GM23248 (cell line): ENCODE results near the gene GOLGA6L10. TPM values are rescaled to one million over a fixed set of nuclear protein-coding genes. Genes with fewer than 3 reads are reported as not detected.
"Not testable (repeated sequence)": the region's sequence is repeated elsewhere in the genome, so short reads cannot be mapped to it uniquely, and the experiment has no call there.

ENCODE experiments used
- DNase-seq: peaks from one replicate; pipeline ENCODE4 v3.0.0-alpha.2; 2015
- H2AFZ ChIP-seq: fragments of 200-600 bp; sonication (generic); 2 replicates; pipeline ENCODE4 v1.6.1; 2016; ENCODE audit warnings: antibody characterized with exemption
- H3F3A ChIP-seq: fragments of 200-600 bp; sonication (generic); 2 replicates; pipeline ENCODE4 v1.6.1; 2016; ENCODE audit warnings: mild to moderate bottlenecking, antibody characterized with exemption, mixed run types; ENCODE audit not compliant: insufficient read depth
- H3K27ac ChIP-seq: fragments of 200-600 bp; sonication (generic); 2 replicates; pipeline ENCODE4 v1.5.1; 2016; ENCODE audit warnings: mild to moderate bottlenecking
- H3K27me3 ChIP-seq: fragments of 200-600 bp; sonication (generic); replicated peaks from 2 replicates; pipeline ENCODE4 v1.6.1; 2016; ENCODE audit warnings: mild to moderate bottlenecking; ENCODE audit not compliant: insufficient read depth
- H3K36me3 ChIP-seq: fragments of 200-600 bp; sonication (generic); 2 replicates; pipeline ENCODE4 v1.6.1; 2016; ENCODE audit warnings: low read depth, mild to moderate bottlenecking
- H3K4me1 ChIP-seq: fragments of 200-600 bp; sonication (generic); 2 replicates; pipeline ENCODE4 v1.6.1; 2016; ENCODE audit warnings: mild to moderate bottlenecking; ENCODE audit not compliant: insufficient read depth
- H3K4me2 ChIP-seq: fragments of 200-600 bp; sonication (generic); one replicate; pipeline ENCODE4 v1.6.1; 2016; ENCODE audit warnings: mild to moderate bottlenecking; ENCODE audit not compliant: unreplicated experiment
- H3K4me3 ChIP-seq: fragments of 200-600 bp; sonication (generic); 2 replicates; pipeline ENCODE4 v1.5.1; 2016; ENCODE audit warnings: mild to moderate bottlenecking
- H3K79me2 ChIP-seq: fragments of 200-600 bp; sonication (generic); 2 replicates; pipeline ENCODE4 v1.6.1; 2016; ENCODE audit warnings: mild to moderate bottlenecking; ENCODE audit not compliant: insufficient read depth
- H3K9ac ChIP-seq: fragments of 200-600 bp; sonication (generic); 2 replicates; pipeline ENCODE4 v1.6.1; 2016; ENCODE audit warnings: mild to moderate bottlenecking
- H3K9me2 ChIP-seq: fragments of 200-600 bp; sonication (generic); 2 replicates; pipeline ENCODE4 v1.6.1; 2016; ENCODE audit warnings: mixed run types, mild to moderate bottlenecking, moderate library complexity; ENCODE audit not compliant: insufficient read depth
- H3K9me3 ChIP-seq: fragments of 200-600 bp; sonication (generic); one replicate; pipeline ENCODE4 v1.6.1; 2017; ENCODE audit warnings: low read depth
- H4K20me1 ChIP-seq: fragments of 200-600 bp; sonication (generic); 2 replicates; pipeline ENCODE4 v1.6.0; 2016; ENCODE audit not compliant: insufficient read depth
- EZH2 ChIP-seq: fragments of 200-600 bp; sonication (generic); IDR thresholded peaks from 2 replicates; pipeline ENCODE4 v1.6.1; 2018; ENCODE audit warnings: antibody characterized with exemption, mild to moderate bottlenecking; ENCODE audit not compliant: insufficient read depth, poor library complexity, severe bottlenecking
- EZH2phosphoT487 ChIP-seq: fragments of 200-600 bp; sonication (generic); IDR thresholded peaks from 2 replicates; pipeline ENCODE4 v1.6.1; 2018; ENCODE audit warnings: antibody characterized with exemption, moderate library complexity, mild to moderate bottlenecking, low read depth; ENCODE audit not compliant: insufficient read depth
- WGBS, 2 experiments: methylation state at CpG; one replicate each; pipeline ENCODE4 v1.1.6; 2015 to 2017; ENCODE audit warnings: low lambda C conversion rate in 2 of 2, low coverage in 1 of 2; ENCODE audit errors: missing lambda C conversion rate in 2 of 2; 5-methylcytosine and 5-hydroxymethylcytosine counted together
- in situ Hi-C: fragments of 300-500 bp; cut with MboI; formaldehyde crosslinking; loops from 2 replicates; pipeline ENCODE4 v1.15.0; 2020
- polyA plus RNA-seq: library from polyadenylated mRNA; unstranded; fragments of >200 nt; fragmentation: Nextera tagmentation; extraction: Ambion mirVana; gene quantifications from 2 replicates; pipeline ENCODE4 v1.2.1, GENCODE V29; 2016
- total RNA-seq: library from RNA; depleted of rRNA; stranded (reverse); fragments of >200 nt; shearing (Covaris generic); gene quantifications from 2 replicates; pipeline ENCODE4 v1.2.3, GENCODE V29; 2014

Gene GOLGA6L10
- total and polyA plus RNA-seq, 2 experiments from 2014 or later, result under 0.01 TPM; not detected in 1

GRCh38 chr15:82319522-82320278, 29.6 kb downstream of the GOLGA6L10 start:
- in situ Hi-C loops, H3K4me3 ChIP-seq, H3K9me3 ChIP-seq, H3K36me3 ChIP-seq, H3K9ac ChIP-seq, H3K27ac ChIP-seq, H3K9me2 ChIP-seq, DNase-seq, H3K79me2 ChIP-seq, H3K27me3 ChIP-seq, H3K4me1 ChIP-seq, H3F3A ChIP-seq, H3K4me2 ChIP-seq, H4K20me1 ChIP-seq, H2AFZ ChIP-seq: not testable (repeated sequence)
- 86 to 88% methylated on average over 15 of the region's 19 CpGs for WGBS, 2 experiments

GRCh38 chr15:82318281-82318680, 31.0 kb downstream of the GOLGA6L10 start:
- H4K20me1 ChIP-seq, H3K4me2 ChIP-seq, H3K9me2 ChIP-seq, in situ Hi-C loops, H3K36me3 ChIP-seq, H3K27ac ChIP-seq, H3F3A ChIP-seq, H3K27me3 ChIP-seq, H3K9ac ChIP-seq, H3K9me3 ChIP-seq, H2AFZ ChIP-seq, H3K79me2 ChIP-seq, H3K4me3 ChIP-seq, DNase-seq, H3K4me1 ChIP-seq: not testable (repeated sequence)
- 78 to 81% methylated on average over 6 to 7 of the region's 8 CpGs for WGBS, 2 experiments

GRCh38 chr15:82317516-82317915, 31.8 kb downstream of the GOLGA6L10 start:
- DNase-seq, H3K79me2 ChIP-seq, H3K4me3 ChIP-seq, H2AFZ ChIP-seq, H3F3A ChIP-seq, H3K27me3 ChIP-seq, H3K9me2 ChIP-seq, H3K9me3 ChIP-seq, H4K20me1 ChIP-seq, H3K9ac ChIP-seq, H3K4me2 ChIP-seq, H3K27ac ChIP-seq, H3K36me3 ChIP-seq, in situ Hi-C loops, H3K4me1 ChIP-seq: not testable (repeated sequence)
- 56 to 64% methylated on average over 7 of the region's 7 CpGs for WGBS, 2 experiments

GRCh38 chr15:82317091-82317489, 32.2 kb downstream of the GOLGA6L10 start:
- 89 to 90% methylated on average over 8 to 12 of the region's 12 CpGs for WGBS, 2 experiments
- no peak for DNase-seq
- Histone ChIP-seq H3K4me2 (no peak overlapping the region), H3K9ac (no peak overlapping the region), H3K9me2 (no peaks in the 10 kb centered on the region), H3K4me1 (0 out of 2 replicates have a peak, but pooled peaks cover 8% of the 10 kb centered on the region), H3F3A (0 out of 2 replicates have a peak, but pooled peaks cover 4% of the 10 kb centered on the region), H3K9me3 (no peaks in the 10 kb centered on the region), H3K27me3 (peaks cover 2% of the 10 kb centered on the region; the same call in 1 of the 2 replicates), H3K79me2 (no peaks in the 10 kb centered on the region), H2AFZ (no peak overlapping the region), H3K27ac (no peak overlapping the region), H3K4me3 (no peak overlapping the region), H4K20me1 (no peaks in the 10 kb centered on the region), H3K36me3 (no peaks in the 10 kb centered on the region)
- TF ChIP-seq EZH2 (no peak), EZH2phosphoT487 (no peak)
- in situ Hi-C loops, result no loop called here

GRCh38 chr15:82316247-82317090, 32.8 kb downstream of the GOLGA6L10 start:
- DNase-seq, in situ Hi-C loops, H3K9me2 ChIP-seq, H3K4me2 ChIP-seq, H3K4me3 ChIP-seq, H3F3A ChIP-seq, H3K9me3 ChIP-seq, H3K9ac ChIP-seq, H2AFZ ChIP-seq, H3K27ac ChIP-seq, H3K27me3 ChIP-seq, H4K20me1 ChIP-seq, H3K36me3 ChIP-seq, H3K4me1 ChIP-seq, H3K79me2 ChIP-seq: not testable (repeated sequence)
- 79 to 80% methylated on average over 20 to 22 of the region's 23 CpGs for WGBS, 2 experiments
